ENCODE measurements around the gene MINDY1.
A peak's percentile ranks its signal among the peaks of the same experiment; 100 is the strongest.

Gene MINDY1

DNA sequence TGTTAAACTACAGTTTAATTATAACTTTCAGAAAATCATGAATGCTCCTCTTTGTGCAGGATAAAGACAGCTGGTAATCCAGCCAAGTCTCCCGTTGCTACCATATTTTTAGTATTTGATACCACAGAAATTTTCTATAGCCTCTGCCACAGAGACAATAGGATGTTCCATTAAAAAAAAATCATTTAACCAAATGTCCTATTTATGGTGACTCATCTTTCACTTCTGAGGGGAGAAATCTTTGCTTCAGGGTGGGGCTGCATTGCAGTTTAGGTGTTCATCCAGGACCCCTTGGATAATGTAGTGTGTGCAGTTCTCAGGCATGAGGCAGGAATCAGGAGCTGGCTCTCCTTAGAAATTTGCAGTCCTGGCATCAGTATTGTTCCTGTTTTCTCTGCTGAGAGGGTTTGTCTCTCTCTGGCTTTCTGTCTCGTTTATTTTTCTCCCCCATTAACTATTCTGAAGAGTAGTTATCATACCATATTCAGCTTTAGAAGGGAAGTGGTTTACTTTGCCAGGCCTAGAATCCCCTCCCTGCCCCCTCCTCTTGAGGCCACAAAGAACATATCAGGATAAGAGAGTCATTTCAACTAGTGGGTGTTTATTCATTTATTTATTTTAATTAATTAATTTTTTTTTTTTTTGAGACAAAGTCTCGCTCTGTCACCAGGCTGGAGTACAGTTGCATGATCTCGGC lies 4.6 kb upstream of the MINDY1 start:
- TF ChIP-seq, protein P1, sequence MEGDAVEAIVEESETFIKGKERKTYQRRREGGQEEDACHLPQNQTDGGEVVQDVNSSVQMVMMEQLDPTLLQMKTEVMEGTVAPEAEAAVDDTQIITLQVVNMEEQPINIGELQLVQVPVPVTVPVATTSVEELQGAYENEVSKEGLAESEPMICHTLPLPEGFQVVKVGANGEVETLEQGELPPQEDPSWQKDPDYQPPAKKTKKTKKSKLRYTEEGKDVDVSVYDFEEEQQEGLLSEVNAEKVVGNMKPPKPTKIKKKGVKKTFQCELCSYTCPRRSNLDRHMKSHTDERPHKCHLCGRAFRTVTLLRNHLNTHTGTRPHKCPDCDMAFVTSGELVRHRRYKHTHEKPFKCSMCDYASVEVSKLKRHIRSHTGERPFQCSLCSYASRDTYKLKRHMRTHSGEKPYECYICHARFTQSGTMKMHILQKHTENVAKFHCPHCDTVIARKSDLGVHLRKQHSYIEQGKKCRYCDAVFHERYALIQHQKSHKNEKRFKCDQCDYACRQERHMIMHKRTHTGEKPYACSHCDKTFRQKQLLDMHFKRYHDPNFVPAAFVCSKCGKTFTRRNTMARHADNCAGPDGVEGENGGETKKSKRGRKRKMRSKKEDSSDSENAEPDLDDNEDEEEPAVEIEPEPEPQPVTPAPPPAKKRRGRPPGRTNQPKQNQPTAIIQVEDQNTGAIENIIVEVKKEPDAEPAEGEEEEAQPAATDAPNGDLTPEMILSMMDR (IDR thresholded peaks at IDR 0.05; ENCODE audit: insufficient read depth, missing control alignments): no peak
- FAIRE-seq: no peak
- DNase-seq (ENCODE audit: insufficient read length, low spot score): no peak

DNA sequence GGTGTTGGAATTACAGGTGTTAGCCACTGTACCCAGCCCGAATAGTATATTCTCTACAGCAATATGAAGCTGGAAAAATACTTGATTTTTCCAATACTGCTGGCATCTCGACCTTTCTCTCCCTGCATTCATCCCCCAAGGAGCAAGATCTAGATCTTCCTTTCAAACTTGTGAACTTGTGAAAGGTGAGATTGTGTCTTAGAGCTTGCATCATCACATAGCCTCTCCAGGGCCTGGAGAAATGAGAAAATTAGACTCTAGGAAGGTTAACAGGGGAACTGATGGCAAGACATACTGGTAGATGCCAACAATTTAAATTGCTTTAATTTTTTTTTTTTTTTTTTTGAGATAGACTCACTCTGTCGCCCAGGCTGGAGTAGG lies 3.6 kb upstream of the MINDY1 start:
- FAIRE-seq (no peak), DNase-seq (ENCODE audit: insufficient read length, low spot score) (no peak)
- TF ChIP-seq, protein P1 (IDR thresholded peaks at IDR 0.05; ENCODE audit: insufficient read depth, missing control alignments): no peak

DNA sequence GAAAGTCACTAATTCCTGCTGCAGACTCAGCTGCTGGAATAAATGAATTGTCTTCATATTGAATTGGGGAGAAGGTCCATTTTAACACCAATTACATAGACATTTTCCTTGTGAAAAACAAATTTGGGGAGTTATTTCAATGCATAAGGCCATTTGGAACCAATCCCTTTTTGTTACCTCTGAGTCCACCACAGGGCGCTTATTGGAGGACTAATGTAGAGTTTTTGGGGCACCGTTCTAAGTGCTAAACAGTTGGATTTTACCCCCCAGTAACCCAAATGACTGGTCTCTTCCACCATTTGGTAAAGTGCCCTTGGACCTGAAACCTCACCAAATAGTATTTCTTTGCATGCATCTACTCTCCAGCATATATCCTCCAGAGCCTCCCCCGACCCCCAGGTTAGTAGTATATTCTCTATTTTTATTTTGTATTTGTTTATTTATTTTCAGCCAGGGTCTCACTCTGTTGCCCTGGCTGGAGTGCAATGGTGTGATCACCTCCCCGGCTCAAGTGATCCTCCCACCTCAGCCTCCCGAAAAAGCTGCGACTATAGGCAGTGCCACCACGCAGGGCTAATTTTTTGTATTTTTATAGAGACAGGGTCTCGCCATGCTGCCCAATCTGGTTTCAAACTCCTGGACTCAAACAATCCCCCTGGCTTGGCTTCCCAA lies 3.1 kb upstream of the MINDY1 start:
- no peak for FAIRE-seq

DNA sequence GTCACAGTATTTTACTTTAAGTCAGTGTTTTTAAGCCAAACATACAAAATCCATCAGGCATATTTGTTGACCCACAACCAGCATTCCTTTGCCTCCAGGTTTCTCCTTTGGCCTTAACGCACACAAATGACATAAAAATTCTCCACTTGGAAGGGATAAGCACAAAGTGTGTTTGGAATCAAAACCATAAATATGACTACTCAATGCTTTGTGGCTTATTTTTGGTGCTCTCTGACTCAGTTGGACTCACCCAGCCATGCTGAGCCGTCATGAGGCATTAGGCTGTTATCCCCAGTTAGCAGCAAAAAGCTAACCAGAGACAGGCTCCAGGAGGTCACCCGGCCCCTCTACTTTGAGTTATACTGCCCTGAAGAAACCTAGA lies 2.5 kb upstream of the MINDY1 start:
- TF ChIP-seq, protein P1 (IDR thresholded peaks at IDR 0.05; ENCODE audit: insufficient read depth, missing control alignments): no peak
- FAIRE-seq (no peak), DNase-seq (ENCODE audit: insufficient read length, low spot score) (no peak)

More for the DNA sequence above, 3.1 kb upstream of the MINDY1 start:
- DNase-seq (ENCODE audit: insufficient read length, low spot score): no peak
- TF ChIP-seq, protein P1 (IDR thresholded peaks at IDR 0.05; ENCODE audit: insufficient read depth, missing control alignments): no peak

DNA sequence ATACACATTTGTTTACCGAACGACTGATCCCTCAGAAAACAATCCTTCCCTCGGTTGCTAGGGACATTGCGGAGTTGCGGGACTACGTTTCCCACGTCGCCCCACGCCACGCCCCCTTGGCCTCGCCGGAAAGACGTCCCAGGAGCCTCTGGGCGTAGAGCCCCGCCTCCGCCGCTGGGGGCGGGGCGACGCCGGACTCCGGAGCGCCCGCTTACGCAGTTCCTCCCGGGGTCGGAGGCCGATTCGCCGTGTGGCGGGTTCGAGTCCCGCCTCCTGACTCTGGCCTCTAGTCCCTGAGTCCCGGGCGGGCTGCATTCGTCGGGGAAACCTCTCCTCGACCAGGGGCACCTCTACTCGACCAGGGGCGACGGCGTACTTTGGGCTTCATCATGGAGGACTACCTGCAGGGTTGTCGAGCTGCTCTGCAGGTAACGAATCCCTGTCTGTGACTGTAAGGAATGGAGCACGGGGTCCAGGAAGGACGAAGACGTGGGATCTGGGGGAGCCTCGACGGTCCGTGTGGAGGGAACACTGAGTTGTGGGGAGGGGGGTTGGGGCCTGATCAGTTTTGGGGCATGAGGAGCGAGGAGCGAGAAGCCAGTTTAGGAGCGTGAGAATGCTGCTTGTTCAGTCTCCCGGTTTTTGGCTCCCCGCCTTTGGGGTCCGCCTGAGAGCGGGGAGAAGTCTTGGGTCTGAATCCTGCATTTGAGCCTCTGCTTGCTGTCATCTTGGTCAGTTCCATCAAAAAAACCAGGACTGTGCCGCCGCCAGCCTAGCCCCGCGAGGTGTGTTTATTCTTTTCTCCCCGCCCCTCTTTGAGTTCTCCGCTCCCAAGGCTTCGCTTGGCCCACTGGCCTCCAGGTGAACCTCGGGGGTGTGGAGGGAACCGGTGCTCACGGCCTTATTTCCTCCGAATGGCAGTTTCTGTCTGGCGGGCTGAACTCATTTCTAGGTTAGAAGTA lies 1.8 kb upstream of the MINDY1 start, which contains the start of gene PRUNE1:
PRUNE1 (plus strand) TSS at position 206 of the 962 bp plus-strand sequence; CDS start at position 390, 184 bp downstream.
- DNase-seq (ENCODE audit: insufficient read length, low spot score): peak; percentile 100
- peak; percentile 69 for FAIRE-seq

DNA sequence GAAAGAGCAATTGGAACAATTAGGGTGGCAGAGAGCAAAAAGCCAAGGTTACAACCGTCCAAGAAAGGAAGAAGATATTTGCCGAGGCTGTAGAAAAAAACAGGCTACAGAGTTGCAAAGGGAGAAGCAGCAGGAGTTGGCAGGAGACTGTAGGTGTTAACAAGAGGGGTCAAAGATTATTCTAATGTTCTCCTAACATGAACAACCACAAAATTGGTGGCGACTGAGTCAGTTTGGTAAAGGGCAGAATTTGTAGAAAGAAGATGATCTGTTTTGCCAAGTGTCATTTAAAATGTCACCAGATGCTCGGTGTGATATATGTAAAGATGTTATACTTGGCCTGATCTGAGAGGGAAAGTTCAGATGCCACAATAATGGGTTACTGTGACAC lies 1.1 kb upstream of the MINDY1 start:
- FAIRE-seq (peak; percentile 29), DNase-seq (ENCODE audit: insufficient read length, low spot score) (no peak)
- TF ChIP-seq, protein P1 (IDR thresholded peaks at IDR 0.05; ENCODE audit: insufficient read depth, missing control alignments): no peak

More for the DNA sequence above, 1.8 kb upstream of the MINDY1 start, which contains the start of gene PRUNE1:
- TF ChIP-seq, protein P1 (IDR thresholded peaks at IDR 0.05; ENCODE audit: insufficient read depth, missing control alignments): no peak

Measured in D721Med (cell line).